IgD-negative memory B cell (primary cell): ENCODE measurements around the gene ARPC5. TPM values are rescaled to one million over a fixed set of nuclear protein-coding genes. Genes with fewer than 3 reads are reported as not detected.

Experiments
- H3K27ac Mint-ChIP-seq, 3 donors: one replicate each; pipeline ENCODE4 v1.8.0; 2020 to 2022; ENCODE audit warnings: mild to moderate bottlenecking in 3 of 3, mixed read lengths in 3 of 3, moderate library complexity in 1 of 3
- H3K27me3 Mint-ChIP-seq: one replicate; pipeline ENCODE4 v1.8.0; 2021; ENCODE audit warnings: mixed read lengths
- H3K36me3 Mint-ChIP-seq: one replicate; pipeline ENCODE4 v1.8.0; 2020; ENCODE audit warnings: mild to moderate bottlenecking, mixed read lengths
- H3K4me1 Mint-ChIP-seq, 3 donors: one replicate each; pipeline ENCODE4 v1.8.0; 2020 to 2022; ENCODE audit warnings: mixed read lengths in 3 of 3, mild to moderate bottlenecking in 1 of 3
- H3K4me3 Mint-ChIP-seq, 4 donors: one replicate each; pipeline ENCODE4 v1.8.0; 2020 to 2022; ENCODE audit warnings: mild to moderate bottlenecking in 4 of 4, mixed read lengths in 4 of 4, moderate library complexity in 3 of 4
- H3K9me3 Mint-ChIP-seq, 3 donors: one replicate each; pipeline ENCODE4 v1.8.0; 2020 to 2021; ENCODE audit warnings: mixed read lengths in 3 of 3, mild to moderate bottlenecking in 1 of 3
- polyA plus RNA-seq: library from polyadenylated mRNA; unstranded; fragments of 300-500 nt; fragmentation: Illumina TruSeq; gene quantifications from one replicate; pipeline ENCODE4 v1.2.3, GENCODE V29; 2021

ARPC5 gene
- polyA plus RNA-seq, 1 donor from 2014 or later, result 366 TPM

GRCh38 chr1:183593356-183593755 lies 42.2 kb downstream of the ARPC5 start:
- peak overlapping the region; percentile 15 to 95 (median 56) for H3K27ac Mint-ChIP-seq
- H3K4me3 Mint-ChIP-seq, result peak overlapping the region; percentile 8 to 78 (median 61)
- H3K4me1 Mint-ChIP-seq, result peaks cover 30 to 54% (median 34%) of the 10 kb centered on the region in 3 donors
- peaks cover 3% of the 10 kb centered on the region for H3K36me3 Mint-ChIP-seq
- no peaks in the 10 kb centered on the region for H3K9me3 Mint-ChIP-seq
- H3K27me3 Mint-ChIP-seq, result peaks cover 3% of the 10 kb centered on the region

- Mint-ChIP-seq H3K4me1 (peaks cover 30 to 54% (median 31%) of the 10 kb centered on the region in 3 donors), H3K9me3 (no peaks in the 10 kb centered on the region), H3K27me3 (peaks cover 3% of the 10 kb centered on the region), H3K4me3 (peak overlapping the region; percentile 8 to 78 (median 61)), H3K36me3 (peaks cover 3% of the 10 kb centered on the region), H3K27ac (peak overlapping the region; percentile 15 to 95 (median 56))
Observed at GRCh38 chr1:183592733-183593132, 42.9 kb downstream of the ARPC5 start.

GRCh38 chr1:183590244-183591191 lies 45.1 kb downstream of the ARPC5 start, which contains the start of gene NCF2:
Gene NCF2 (minus strand): TSS chr1:183590459. CDS start chr1:183590329, 130 bp downstream.
- Mint-ChIP-seq H3K36me3 (peaks cover 3% of the 10 kb centered on the region), H3K27me3 (peaks cover 3% of the 10 kb centered on the region), H3K9me3 (no peaks in the 10 kb centered on the region), H3K4me1 (peaks cover 31 to 54% (median 31%) of the 10 kb centered on the region in 3 donors), H3K4me3 (peak within 1 kb of the TSS; percentile 70 to 91 (median 76)), H3K27ac (peak within 1 kb of the TSS; percentile 87 to 98 (median 97))

GRCh38 chr1:183589874-183590243 lies 45.7 kb downstream of the ARPC5 start:
- H3K27me3 Mint-ChIP-seq, result peaks cover 3% of the 10 kb centered on the region
- peaks cover 6% of the 10 kb centered on the region for H3K36me3 Mint-ChIP-seq
- H3K27ac Mint-ChIP-seq, result peak overlapping the region; percentile 87 to 98 (median 97)
- peak overlapping the region; percentile 70 to 91 (median 72) for H3K4me3 Mint-ChIP-seq
- H3K9me3 Mint-ChIP-seq, result no peaks in the 10 kb centered on the region
- H3K4me1 Mint-ChIP-seq, result peaks cover 33 to 57% (median 35%) of the 10 kb centered on the region in 3 donors

GRCh38 chr1:183589384-183589783 lies 46.2 kb downstream of the ARPC5 start:
- Mint-ChIP-seq H3K27me3 (peaks cover 3% of the 10 kb centered on the region), H3K9me3 (no peaks in the 10 kb centered on the region), H3K4me3 (peak overlapping the region; percentile 70 to 91 (median 72)), H3K27ac (peak overlapping the region; percentile 87 to 98 (median 97)), H3K36me3 (peaks cover 6% of the 10 kb centered on the region), H3K4me1 (peaks cover 34 to 60% (median 37%) of the 10 kb centered on the region in 3 donors)

- Mint-ChIP-seq H3K27ac (peak overlapping the region; percentile 87 to 98 (median 97)), H3K36me3 (peaks cover 6% of the 10 kb centered on the region), H3K4me3 (peak overlapping the region; percentile 44 to 91 (median 62)), H3K9me3 (no peaks in the 10 kb centered on the region), H3K4me1 (peaks cover 34 to 57% (median 37%) of the 10 kb centered on the region in 3 donors), H3K27me3 (peaks cover 3% of the 10 kb centered on the region)
Observed at GRCh38 chr1:183588827-183589226, 46.8 kb downstream of the ARPC5 start.

GRCh38 chr1:183586926-183587325 lies 48.7 kb downstream of the ARPC5 start:
- Mint-ChIP-seq H3K36me3 (peaks cover 6% of the 10 kb centered on the region), H3K4me3 (no peak overlapping the region), H3K27me3 (peaks cover 3% of the 10 kb centered on the region), H3K4me1 (peaks cover 21 to 40% (median 25%) of the 10 kb centered on the region in 3 donors), H3K9me3 (no peaks in the 10 kb centered on the region), H3K27ac (peak overlapping the region in 1 of 3 donors; percentile 28)

GRCh38 chr1:183586455-183586854 lies 49.1 kb downstream of the ARPC5 start:
- Mint-ChIP-seq H3K4me1 (peaks cover 22 to 38% (median 25%) of the 10 kb centered on the region in 3 donors), H3K4me3 (no peak overlapping the region), H3K27ac (peak overlapping the region in 1 of 3 donors; percentile 28), H3K27me3 (peaks cover 3% of the 10 kb centered on the region), H3K9me3 (no peaks in the 10 kb centered on the region), H3K36me3 (peaks cover 6% of the 10 kb centered on the region)

- H3K27ac Mint-ChIP-seq, result peak overlapping the region; percentile 40 to 89 (median 76)
Observed at GRCh38 chr1:183585038-183585437, 50.5 kb downstream of the ARPC5 start.

GRCh38 chr1:183584147-183584546 lies 51.4 kb downstream of the ARPC5 start:
- H3K4me1 Mint-ChIP-seq, result peaks cover 23 to 25% (median 23%) of the 10 kb centered on the region in 3 donors
- no peaks in the 10 kb centered on the region for H3K27me3 Mint-ChIP-seq
- H3K27ac Mint-ChIP-seq, result peak overlapping the region in 1 of 3 donors; percentile 16
- no peaks in the 10 kb centered on the region for H3K9me3 Mint-ChIP-seq
- no peak overlapping the region for H3K4me3 Mint-ChIP-seq
- peaks cover 4% of the 10 kb centered on the region for H3K36me3 Mint-ChIP-seq

More at GRCh38 chr1:183585038-183585437, 50.5 kb downstream of the ARPC5 start:
- H3K9me3 Mint-ChIP-seq, result no peaks in the 10 kb centered on the region
- H3K27me3 Mint-ChIP-seq, result no peaks in the 10 kb centered on the region
- H3K36me3 Mint-ChIP-seq, result peaks cover 6% of the 10 kb centered on the region
- H3K4me3 Mint-ChIP-seq, result peak overlapping the region in 1 of 4 donors; percentile 44
- H3K4me1 Mint-ChIP-seq, result peaks cover 23 to 30% (median 26%) of the 10 kb centered on the region in 3 donors

GRCh38 chr1:183583466-183583865 lies 52.1 kb downstream of the ARPC5 start:
- H3K9me3 Mint-ChIP-seq, result no peaks in the 10 kb centered on the region
- H3K27ac Mint-ChIP-seq, result peak overlapping the region in 1 of 3 donors; percentile 16
- H3K27me3 Mint-ChIP-seq, result no peaks in the 10 kb centered on the region
- H3K36me3 Mint-ChIP-seq, result peaks cover 3% of the 10 kb centered on the region
- no peak overlapping the region for H3K4me3 Mint-ChIP-seq
- peaks cover 19 to 20% (median 20%) of the 10 kb centered on the region in 3 donors for H3K4me1 Mint-ChIP-seq

GRCh38 chr1:183582021-183582713 lies 53.4 kb downstream of the ARPC5 start:
- peaks cover 3% of the 10 kb centered on the region for H3K36me3 Mint-ChIP-seq
- H3K27me3 Mint-ChIP-seq, result no peaks in the 10 kb centered on the region
- no peak overlapping the region for H3K27ac Mint-ChIP-seq
- H3K9me3 Mint-ChIP-seq, result no peaks in the 10 kb centered on the region
- H3K4me1 Mint-ChIP-seq, result peaks cover 16 to 20% (median 16%) of the 10 kb centered on the region in 3 donors
- H3K4me3 Mint-ChIP-seq, result peak overlapping the region in 1 of 4 donors; percentile 12

GRCh38 chr1:183580281-183580682 lies 55.3 kb downstream of the ARPC5 start:
- Mint-ChIP-seq H3K4me1 (peaks cover 16 to 20% (median 16%) of the 10 kb centered on the region in 3 donors), H3K9me3 (no peaks in the 10 kb centered on the region), H3K4me3 (peak overlapping the region in 3 of 4 donors; percentile 10 to 87 (median 55)), H3K36me3 (peaks cover 11% of the 10 kb centered on the region), H3K27me3 (no peaks in the 10 kb centered on the region), H3K27ac (peak overlapping the region; percentile 28 to 89 (median 63))

GRCh38 chr1:183578856-183579255 lies 56.7 kb downstream of the ARPC5 start:
- H3K27ac Mint-ChIP-seq, result no peak overlapping the region
- H3K4me1 Mint-ChIP-seq, result peaks cover 10 to 14% (median 12%) of the 10 kb centered on the region in 3 donors

More at GRCh38 chr1:183578856-183579255, 56.7 kb downstream of the ARPC5 start:
- Mint-ChIP-seq H3K36me3 (peaks cover 11% of the 10 kb centered on the region), H3K27me3 (no peaks in the 10 kb centered on the region), H3K9me3 (no peaks in the 10 kb centered on the region), H3K4me3 (no peak overlapping the region)
